ENCODE results near the gene RNF115.

GRCh38 chr1:145695821-145696629 is 127.9 kb downstream of the RNF115 start:
- TF ChIP-seq POLR2A (IDR thresholded peaks at IDR 0.05) = peak in 1 of 3 donors; percentile 27
- no peak for TF ChIP-seq CTCF (IDR thresholded peaks at IDR 0.05)

All from body of pancreas (tissue), 4 donors.